Erythroblast (primary cell): ENCODE measurements around the gene EEF1AKMT1.

Experiments used
- GATA1 ChIP-seq: IDR thresholded peaks from 2 replicates; pipeline ENCODE4 v1.6.1; 2011; ENCODE audit warnings: low read depth, mild to moderate bottlenecking, control low read depth, low read length, moderate library complexity
- POLR2A ChIP-seq: IDR thresholded peaks from 2 replicates; pipeline ENCODE4 v1.6.1; 2011; ENCODE audit warnings: mild to moderate bottlenecking, low read length

DNA sequence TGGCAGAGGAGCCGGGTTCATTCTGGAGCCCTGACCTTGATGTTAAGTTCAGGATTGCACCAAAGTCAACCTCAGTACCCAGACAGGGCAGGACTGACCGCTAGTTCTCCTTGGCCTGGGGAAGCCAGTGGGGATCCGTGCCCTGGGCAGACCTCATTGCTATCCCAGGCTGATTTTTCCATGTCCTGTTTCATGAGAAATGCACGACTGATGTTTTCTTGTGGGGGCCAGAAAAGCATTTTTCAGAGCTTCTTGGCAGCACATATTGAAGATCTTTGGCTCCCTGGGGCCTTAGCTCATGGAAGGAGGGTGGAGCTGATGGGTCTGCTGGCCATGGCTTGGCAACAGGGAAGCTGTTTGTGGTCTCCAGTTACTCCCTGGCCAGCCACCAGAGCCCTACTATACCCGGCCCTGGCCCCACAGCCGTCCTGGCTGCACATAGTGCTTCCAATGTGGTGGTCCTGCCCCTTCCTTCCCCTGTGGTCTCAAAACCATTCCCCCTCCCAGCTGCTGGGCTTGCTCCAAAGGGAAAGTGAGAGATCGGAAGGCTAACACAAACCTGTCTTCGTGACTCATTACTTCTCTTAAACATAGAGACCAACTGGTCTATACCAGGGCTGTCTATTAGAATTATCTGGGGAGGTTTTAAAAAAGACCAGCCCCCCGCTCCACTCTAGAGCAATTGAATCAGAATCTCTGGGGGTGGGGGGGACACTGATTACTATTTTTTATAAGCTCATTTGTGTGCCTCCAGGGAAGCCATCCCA lies 59.0 kb downstream of the EEF1AKMT1 start:
- TF ChIP-seq POLR2A (no peak), GATA1 (no peak)
